ENCODE results near the gene DNAH11. TPM values are rescaled to one million over a fixed set of nuclear protein-coding genes. Genes with fewer than 3 reads are reported as not detected.

DNAH11 gene, protein sequence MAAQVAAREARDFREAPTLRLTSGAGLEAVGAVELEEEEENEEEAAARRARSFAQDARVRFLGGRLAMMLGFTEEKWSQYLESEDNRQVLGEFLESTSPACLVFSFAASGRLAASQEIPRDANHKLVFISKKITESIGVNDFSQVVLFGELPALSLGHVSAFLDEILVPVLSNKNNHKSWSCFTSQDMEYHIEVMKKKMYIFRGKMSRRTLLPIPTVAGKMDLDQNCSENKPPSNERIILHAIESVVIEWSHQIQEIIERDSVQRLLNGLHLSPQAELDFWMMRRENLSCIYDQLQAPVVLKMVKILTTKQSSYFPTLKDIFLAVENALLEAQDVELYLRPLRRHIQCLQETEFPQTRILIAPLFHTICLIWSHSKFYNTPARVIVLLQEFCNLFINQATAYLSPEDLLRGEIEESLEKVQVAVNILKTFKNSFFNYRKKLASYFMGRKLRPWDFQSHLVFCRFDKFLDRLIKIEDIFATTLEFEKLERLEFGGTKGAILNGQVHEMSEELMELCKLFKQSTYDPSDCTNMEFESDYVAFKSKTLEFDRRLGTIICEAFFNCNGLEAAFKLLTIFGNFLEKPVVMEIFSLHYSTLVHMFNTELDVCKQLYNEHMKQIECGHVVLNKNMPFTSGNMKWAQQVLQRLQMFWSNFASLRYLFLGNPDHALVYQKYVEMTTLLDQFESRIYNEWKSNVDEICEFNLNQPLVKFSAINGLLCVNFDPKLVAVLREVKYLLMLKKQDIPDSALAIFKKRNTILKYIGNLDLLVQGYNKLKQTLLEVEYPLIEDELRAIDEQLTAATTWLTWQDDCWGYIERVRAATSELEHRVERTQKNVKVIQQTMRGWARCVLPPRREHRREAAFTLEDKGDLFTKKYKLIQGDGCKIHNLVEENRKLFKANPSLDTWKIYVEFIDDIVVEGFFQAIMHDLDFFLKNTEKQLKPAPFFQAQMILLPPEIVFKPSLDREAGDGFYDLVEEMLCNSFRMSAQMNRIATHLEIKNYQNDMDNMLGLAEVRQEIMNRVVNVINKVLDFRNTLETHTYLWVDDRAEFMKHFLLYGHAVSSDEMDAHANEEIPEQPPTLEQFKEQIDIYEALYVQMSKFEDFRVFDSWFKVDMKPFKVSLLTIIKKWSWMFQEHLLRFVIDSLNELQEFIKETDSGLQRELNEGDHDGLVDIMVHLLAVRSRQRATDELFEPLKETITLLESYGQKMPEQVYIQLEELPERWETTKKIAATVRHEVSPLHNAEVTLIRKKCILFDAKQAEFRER (N-terminal part only)
- total RNA-seq (2022; extraction: Qiagen RNA extraction): 0.10 to 0.33 TPM (median 0.16 TPM) in 5 replicates

DNA sequence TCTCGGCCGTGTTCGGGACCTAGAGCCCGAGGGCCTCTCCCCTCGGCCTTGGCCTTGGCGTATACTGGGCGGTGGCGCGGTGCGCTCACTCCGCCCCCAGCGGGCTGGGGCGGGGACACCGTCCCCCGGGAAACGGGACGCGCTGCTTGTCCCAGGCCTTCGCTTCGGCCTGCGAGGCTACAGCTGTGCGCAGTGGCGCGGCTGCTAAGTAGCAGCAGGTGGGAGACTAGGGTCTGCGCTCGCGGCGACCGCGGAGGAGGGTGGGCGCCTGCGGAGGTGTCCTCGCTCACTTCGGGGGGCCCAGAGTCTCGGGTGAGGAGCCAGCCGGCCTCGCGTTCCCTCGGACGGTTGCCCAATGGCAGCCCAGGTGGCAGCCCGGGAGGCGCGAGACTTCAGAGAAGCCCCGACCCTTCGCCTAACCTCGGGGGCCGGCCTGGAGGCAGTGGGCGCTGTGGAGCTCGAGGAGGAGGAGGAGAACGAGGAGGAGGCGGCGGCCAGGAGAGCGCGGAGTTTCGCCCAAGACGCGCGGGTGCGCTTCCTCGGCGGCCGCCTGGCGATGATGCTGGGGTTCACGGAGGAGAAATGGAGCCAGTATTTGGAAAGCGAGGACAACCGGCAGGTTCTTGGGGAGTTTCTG is at the start of gene DNAH11:
Gene DNAH11, plus strand, starts transcription at position 149 of the 637 bp plus-strand sequence. Its CDS starts 207 bp downstream, at position 356.

DNA sequence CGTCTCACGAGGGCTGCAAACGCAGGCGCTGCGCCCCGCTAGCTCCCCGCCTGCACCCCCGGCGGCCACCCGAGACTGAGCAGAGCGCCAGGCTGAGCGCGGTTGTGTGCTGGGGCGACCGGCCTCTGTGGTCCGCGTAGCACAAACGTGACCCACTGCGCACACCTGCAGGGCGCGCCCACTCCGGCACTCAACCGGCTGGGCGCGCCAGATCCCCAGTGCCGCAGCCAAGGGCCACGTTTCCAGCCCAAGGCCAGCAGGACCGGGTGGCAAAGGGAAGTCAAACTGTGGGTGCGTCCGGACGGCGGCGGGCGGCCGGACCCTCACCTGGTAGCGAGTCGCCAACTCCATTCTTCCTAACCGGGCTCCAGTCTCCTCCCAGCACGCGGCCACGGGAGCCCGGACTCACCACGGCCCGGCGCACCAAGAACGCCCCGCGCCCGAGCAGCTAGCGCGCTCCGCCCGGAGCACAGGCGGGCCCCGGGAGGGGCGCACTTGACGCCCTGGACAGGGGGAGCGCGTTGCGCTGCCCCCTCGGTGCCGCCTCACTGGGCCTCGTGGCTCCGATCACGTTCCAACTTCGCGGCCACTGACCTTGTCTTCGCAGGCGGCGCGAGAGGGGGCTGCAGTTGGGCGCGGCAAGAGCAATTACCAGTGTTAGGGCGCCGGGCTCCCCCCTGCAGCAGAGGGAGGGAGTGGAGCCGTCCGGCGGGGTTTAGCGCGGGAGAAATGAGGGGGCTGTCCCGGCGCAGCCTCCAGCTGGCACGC is 402.8 kb downstream of the DNAH11 start, which contains the start of gene CDCA7L:
Gene CDCA7L, minus strand, starts transcription at position 446 of the 768 bp plus-strand sequence. Its CDS starts 95 bp downstream, at position 351.

Other genes with a start within 250 kb of the DNAH11 start
- 0.83 to 1.6 TPM (median 1.3 TPM) in 5 replicates for gene SP4, start 115.0 kb upstream of the DNAH11 start, total RNA-seq (2022; extraction: Qiagen RNA extraction)